Stimulated activated CD4-positive, alpha-beta T cell treated with anti-CD3 and anti-CD28 coated beads, TNF-alpha, amount 100 ng/mL, for 1 hour (primary cell): Measurements from ENCODE around the gene KIRREL3.

Experiments
- DNase-seq, 3 donors: peaks; one replicate each; pipeline ENCODE4 v3.0.0-alpha.2; 2020; ENCODE audit warnings: low read depth in 3 of 3, low spot score in 1 of 3

Gene KIRREL3

DNA sequence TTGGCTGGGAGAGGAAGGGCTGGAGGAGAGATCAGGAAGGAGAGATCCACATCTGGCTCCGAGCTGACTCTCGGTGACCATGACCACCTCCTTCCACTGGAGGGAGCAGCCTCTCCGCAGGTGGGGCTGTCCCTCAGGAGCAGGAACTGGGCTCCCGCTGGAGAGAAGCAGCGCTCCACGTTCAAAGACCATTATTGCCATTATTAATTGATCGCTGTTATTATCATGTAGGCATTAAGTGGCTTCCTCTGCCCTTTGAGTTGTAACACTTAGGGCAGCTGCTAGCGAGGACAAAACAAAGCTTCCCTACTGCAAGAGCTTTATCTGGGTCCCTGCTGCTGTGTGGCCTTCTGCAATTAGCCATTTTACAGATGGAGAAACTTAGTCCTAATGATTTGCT is 393.2 kb downstream of the KIRREL3 start:
- DNase-seq: no peak

DNA sequence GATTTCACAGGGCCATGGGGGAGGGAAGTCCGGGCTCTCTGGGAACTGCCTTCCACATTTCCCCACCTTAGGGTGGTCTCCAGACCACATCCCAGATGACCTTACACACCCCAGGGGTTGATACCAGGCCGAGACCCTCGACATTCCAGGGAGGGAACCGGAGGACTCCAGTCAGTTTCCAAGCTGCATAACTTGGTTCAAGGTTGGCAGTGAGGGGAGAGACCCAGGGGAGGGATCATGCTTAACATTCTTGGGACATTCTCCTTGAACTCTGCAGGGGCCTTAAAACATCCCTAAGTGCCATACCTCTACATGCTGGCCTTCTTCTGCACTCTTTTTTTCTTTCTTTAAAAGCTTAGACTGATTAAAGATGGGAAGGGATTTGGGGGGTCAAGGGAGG is 394.1 kb downstream of the KIRREL3 start:
- DNase-seq: no peak

DNA sequence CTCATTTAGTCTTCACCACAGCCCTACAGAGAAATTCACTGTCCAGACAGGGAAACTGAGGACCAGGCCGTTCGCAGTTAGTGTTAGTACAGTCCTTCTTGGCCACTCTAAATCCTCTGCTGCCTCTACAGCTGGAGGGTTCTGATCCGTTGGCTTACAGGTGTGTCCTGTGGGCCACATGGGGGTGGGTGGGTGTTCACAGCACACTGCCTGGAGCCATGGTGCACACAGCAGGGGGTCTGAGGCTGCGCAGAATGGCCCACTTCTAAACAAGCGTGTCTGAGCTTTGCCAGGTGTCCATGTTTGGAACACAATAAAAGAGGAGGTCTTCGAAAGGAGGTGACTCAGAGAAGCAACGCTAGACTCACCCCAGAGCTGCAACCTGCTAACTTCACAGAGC is 396.1 kb downstream of the KIRREL3 start:
- DNase-seq: no peak

DNA sequence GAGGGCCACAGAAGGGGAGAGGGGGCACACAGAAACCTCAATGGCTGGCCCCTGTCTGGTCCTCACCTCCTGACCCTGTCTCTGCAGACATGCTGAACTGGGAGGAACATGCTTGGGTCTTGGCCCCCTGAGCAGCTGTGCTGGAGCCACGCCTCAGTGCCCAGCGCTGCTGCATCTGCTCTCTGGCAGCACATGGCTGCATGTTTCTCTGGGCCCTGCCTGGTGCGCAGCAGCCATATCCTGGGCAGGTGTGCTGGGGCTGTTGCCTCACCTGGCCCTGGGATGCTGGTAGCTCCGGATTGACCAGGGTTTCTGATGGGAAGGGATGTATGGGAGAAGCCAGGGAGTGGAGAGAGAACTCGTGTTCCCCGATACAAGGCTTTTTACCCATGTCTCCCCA is 397.1 kb downstream of the KIRREL3 start:
- no peak for DNase-seq

DNA sequence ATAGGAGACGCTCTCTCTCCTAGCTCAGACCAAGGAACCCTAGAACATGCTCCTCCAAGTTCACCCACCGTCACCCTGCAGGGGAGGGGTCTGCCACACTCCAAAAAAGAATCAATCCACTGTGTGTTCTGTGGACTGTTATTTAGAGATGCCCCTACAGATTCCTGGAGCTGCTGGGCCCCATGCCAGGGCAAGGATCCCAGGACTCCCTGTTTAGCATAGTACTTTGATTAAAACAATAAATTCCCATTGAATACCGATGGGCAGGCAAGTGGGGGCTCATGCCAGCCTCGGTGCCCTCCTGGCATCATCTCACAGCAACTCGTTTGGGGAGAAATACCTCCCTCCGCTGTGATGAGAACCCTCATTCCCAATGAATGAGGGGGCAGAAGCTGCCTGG is 397.6 kb downstream of the KIRREL3 start:
- DNase-seq: no peak

DNA sequence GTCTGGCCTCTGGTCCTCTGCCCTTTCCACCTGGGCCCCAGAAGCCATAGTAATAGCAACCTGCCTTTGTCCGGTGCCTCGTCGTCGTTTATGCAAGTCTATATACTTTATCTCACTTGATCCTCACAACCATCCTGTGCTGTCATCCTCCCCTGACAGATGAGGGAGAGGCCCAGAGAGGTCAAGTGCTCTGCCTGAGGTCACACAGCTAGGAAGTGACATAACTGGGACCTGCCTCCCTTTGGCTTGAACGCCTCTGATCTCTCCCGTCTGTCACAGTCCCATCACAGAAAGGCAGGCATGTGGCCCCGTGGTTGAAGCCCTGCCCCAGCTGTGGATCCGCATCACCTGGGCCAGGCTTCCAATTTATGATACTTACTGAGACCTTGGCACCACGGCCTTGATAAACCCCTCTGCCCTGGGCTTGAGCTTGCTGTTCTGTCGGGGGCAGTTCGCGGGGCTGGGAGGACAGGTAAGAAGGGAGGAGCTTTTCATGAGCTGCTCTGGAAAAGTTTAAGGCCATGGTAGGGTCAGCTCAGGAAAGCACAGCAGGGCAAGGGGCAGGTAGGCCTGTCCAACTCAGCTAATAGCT is 398.1 kb downstream of the KIRREL3 start:
- DNase-seq: no peak

DNA sequence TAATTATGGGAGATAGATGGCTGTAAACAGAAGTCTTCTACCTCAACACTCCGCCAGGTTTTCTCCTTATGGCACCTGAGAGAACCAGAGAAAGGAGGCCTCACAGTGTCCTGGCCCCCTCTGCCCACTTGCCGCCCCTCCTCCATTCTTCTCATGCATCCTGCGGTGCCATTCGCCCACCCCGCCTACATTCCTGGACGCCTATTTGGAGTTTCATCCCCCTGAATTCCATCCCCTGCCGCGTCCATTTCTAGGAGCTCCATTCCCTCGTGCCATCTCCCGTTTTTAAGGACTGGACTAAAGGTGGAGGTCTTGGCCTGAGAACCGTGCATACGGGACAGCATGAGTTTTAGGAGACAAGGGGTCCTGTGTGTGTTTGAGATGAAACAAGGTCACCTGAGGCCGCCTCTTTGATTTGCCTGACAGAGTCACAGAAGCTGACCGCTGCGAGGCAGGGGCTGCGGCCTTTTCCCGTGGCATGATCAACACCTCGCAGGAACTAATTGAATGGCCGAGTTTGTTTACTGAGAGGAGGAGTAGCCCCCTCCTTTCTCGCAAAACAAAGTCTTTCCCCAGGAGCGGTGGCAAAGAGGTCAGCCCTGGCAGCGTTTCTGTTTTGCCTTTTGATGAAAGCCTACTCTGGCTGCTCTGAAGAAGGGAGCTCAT is 398.9 kb downstream of the KIRREL3 start:
- no peak for DNase-seq

DNA sequence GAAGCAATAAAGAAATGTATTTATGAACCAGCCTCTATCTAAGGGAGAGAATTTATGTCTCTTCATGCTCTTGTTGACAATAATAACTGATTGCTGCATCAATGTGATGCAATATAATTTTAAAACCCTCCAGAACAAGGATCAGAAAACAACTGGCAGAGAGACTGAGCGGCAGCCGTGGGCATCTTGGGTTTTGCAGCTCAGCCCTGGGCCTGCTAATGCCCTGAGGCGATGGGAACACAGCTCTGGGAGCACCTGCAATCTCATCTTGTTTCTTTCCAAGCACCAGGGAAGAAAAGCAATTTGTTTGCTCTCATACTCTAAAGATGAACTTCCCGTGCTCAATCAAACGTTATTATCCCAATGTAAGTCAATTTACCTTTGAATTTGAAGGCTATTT is 399.4 kb downstream of the KIRREL3 start:
- DNase-seq: no peak

DNA sequence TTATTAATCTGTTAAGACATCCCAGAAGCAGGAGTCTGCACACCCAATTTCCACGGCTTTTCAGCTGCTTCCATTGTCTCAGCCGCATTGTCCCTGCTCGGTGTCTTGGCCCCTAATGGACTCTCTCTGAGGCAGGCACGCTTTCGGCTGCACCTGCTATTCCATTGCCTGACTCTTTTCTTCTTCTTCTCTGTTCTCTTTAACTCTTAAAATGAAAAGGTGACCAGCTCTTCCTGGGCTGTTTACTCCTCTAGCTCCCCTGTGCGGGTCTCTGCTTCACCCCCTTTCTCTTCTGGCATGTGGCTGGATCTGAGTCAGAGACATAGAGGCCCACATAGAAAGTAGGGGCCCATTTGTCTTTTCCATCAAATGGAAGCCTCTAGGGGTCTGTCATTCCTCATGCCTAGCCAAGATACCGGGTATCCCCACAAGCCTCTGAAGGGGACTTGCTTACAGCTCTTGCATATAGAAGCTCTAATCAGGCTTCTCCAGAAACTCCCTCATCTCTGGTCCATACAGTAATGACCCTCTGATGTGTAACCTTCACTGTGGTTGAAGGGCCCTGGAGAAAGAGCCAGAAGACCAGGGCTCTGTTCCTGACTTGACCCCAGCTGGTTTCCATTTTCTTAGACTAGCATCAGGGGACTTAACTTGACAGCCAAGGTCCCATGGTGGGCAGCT is 401.2 kb downstream of the KIRREL3 start:
- DNase-seq: no peak

DNA sequence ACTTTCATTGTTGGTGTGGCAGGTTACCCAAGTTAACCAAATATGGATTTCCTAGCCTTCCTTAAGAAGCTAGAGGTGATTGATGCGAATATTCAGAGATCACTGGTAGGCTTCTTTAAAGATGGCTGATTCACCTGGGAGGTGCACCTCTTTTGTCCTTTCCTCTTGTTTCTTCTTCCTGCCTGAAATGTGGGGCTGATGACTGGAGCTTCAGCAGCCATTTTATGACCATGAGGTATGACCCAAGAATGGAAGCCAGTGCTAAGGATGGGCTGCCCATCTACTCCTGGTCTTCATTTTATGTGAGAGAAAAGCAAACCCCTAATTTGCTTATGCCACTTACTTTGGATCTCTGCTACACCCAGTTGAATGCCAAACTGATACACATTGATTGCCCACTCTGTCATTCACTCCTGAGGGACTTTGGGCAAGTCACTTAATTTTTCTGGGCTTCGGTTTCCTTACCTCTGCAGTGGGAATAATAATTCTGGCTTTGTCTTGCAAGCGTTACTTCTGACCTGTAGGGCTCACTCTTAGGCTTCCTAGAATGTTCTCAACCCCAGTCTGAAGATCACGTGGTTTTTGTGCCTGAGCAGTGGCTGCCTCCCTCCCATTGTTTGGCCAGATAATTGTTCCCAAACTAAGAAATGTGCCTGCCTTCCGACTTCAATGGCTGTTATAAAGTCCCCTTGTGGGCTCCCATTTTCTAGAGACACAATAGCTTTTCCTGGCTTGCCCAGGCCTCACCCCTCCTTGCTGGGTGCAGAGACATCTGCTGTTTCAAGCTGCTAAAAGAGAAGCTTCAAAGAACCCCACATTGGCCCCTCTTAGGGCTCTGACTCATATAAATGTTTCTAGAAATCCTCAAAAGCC is 402.0 kb downstream of the KIRREL3 start:
- DNase-seq: no peak

DNA sequence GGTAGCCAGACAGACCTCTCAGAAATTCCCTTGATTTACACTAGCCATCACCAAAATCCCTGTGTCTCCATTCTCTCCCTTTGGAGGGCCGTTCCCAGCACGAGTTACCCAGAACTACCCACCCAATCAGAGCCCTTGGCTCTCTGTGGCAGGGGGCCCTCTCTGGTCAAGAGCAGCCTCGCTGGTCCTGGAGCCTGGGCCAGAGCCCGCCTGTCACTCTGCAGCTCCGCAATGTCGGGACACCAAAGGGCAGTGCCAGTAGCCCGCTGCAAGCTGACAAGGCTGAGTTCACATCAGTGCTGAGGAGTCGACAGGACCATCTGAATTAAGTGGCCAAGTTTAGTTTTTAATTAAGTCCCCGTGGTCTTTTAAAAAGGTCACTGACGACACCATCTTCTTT is 403.5 kb downstream of the KIRREL3 start:
- no peak for DNase-seq

DNA sequence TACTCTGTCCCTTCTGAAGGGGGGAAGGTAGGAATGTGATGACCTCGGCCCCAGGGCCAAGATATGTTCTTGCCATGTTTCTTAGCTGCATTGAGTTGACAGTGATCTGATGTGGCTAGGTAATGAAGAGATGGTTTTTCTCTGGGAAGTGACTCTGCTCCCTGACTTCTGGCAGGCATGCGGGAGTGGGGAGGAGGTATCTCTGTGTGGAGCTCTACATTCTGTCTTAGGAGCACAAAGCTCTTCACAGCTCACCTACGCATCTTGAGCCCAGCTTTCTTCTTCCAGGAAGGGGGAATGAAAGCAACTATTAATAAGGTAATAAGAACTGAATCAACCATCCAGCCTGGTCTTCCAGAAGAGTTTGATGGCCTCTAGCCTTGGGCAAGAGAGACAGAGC is 404.1 kb downstream of the KIRREL3 start:
- DNase-seq: no peak

DNA sequence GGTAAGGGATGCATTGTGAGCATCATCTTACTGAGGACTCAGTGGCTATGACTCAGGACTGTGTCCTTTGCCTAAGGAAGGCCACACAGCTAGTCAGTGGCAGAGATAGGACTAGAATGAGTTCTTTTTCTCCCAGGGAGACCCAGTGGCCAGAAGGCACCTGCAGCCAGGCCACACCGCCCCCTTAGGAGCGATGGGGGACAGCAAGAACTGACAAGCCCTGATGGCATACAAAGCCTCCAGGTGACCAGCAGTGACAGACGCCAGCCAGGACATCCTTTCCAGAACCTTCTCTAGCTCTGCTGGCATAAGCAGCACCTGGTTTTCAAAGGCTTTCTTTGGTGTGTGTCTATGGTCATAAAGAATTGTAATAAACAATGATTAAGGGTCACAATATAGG is 405.0 kb downstream of the KIRREL3 start:
- DNase-seq: no peak

DNA sequence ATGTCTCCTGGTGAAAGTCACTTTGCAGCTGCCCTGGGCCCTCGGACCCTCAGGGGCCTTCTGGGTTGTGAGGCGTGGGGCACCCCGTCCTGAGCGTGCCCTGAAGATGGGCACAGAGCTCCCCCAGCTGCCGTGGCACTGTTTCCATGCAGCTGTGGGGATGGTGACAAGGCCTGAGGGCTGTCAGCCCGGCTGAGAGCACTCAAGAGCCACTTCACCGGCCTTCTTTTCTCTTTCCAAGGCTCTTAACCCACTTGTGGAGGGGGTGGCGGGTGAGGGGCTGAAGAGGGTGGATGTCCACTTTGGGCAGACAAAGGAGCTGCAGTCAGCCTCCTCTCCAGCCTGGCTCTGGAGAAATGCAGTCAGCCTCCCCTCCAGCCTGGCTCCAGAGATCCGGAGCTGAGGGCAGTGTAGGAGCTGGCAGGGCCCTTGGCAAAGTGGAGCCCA is 405.6 kb downstream of the KIRREL3 start:
- no peak for DNase-seq

DNA sequence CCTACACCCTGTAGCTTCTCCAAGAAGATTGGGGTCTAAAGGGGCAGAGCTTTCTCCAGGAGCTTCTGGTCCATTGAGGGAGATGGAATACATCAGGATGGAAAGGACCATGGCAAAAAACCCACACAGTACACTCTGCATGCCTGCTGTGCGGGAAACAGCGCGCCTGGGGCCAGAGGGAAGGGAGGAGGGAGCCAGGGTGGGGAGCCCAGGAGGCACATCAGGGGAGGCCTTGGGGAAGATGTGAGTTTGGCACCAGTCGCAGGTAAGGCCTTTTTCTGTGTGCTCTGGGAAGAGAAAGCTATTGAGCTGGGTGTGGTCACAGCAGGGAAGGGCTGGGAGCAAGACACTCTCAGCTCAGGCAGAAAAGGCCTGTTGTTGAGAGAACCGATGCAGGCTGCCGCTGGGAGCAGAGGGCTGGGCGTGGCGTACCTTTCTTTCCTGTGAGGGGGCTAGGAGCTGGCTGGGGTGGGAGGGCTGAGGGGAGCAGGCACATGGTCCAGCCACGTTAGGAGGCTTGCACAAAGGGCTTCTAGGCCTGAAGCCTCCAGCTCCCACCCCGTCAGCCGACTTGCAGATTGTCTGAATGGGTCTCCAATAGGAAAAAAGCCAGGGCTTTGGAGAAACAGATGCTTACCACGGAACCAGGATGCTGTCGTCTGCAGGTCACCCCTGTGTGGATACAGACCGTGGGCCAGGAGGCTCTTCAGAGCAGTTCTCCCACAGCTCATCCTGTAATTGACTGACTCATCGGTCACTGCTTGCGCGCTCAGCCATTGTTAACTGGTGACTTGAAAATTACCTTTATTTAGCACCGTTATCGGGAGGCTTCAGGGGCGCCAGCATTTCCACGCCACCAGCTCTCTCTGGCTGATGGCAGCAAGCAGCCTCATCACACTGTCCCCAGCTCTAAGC is 407.8 kb downstream of the KIRREL3 start:
- DNase-seq: no peak

DNA sequence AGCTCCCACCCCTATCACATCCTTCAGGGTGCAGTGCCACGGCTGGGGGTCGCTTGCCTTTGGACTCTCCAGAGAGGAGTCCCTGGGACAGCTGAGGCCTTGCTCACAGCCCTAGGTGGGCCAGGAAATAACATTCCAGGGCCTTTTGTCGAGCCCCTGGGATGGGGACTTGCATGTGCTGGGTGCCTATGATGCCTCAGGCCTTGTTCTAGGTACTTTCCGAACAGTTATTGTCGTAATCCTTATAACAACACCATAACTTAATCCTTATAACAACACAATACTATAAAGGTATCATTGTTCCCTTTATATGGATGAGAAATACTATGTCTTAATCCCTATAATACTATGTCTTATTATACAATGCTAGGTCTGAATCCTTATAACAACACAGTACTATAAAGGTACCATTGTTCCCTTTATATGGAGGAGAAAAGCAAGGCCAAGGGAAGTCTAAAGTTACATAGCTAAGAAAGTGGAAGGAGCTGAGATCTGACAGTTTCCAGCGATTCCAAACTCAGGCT is 408.5 kb downstream of the KIRREL3 start:
- no peak for DNase-seq

DNA sequence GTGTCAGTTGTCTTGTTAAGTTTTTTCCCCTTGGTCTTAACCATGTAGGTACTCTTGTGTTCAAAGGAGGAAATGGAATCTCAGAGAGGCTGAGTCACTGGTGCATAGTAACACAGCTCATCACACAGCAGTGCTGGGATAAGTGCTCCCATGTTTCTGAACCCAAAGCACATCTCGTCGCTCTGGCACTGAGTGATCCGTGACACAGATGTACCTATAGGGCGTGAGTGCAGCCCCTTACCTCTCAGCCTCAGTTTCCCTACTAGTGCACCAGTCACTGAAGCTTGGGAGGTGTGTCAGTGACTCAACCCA is 411.1 kb downstream of the KIRREL3 start:
- DNase-seq: no peak

DNA sequence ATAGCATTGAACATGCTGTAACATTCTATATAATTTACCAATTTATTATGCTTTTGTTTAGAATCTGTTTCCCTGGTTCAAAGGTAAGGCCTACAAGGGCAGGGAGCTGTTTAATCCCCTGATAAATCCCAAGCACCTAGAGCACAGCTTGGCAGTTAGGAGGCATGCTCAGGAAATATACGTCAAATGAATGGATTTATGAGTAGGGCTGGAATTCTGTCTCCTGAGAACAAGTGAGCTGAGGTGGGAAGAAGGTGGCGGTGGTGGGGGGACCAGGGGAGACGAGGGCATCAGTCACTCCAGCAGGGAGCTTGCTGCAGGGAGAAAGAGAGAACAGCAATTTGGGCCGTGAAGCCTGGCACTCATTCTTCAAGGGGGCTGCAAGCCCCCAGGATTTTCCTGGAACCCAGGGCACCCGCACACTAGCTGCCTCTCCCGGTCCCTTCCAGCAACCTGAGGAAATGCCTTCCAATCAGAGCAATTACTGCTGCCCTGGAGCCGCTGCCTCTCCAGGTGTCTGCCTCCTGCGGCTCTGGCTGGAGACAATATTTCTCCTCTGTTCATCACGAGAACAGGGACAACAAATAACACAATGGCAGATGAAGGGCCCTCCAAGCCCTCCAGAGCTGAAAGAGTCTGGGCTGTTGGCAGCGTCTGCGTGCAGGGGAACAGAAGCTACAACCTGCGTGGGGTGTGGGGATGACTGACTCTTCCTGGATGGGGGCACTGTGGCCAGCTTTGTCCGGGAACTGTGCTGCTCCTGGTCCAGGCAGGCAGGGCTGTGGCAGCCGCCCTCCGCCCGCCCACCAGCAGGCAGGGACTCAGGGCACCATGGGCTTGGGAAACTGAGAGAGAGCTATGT is 411.7 kb downstream of the KIRREL3 start:
- no peak for DNase-seq

DNA sequence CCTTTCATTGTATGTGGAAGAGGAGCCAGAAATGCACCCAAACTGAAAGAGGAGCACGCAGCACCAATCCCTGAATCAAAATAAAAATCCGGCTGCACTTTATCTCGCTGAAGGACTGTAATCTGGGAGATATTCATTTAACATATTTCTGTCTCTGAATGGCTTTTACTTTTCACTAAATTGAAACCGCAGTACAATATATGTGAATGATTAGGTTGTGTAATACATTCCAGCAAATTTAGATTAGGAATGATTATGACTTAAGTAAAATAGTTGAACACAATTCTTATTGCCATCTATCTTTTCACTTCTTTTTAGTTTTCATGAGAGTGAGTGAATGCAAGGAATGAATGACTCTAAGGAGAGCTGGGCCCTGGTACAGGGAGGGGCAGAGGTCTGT is 413.0 kb downstream of the KIRREL3 start:
- no peak for DNase-seq
